Kidney (tissue), 14 donors: ENCODE measurements around the gene LRRTM3. TPM values are rescaled to one million over a fixed set of nuclear protein-coding genes. Genes with fewer than 3 reads are reported as not detected.

ENCODE experiments used
- DNase-seq, 5 donors: peaks; one replicate each; pipeline ENCODE4 v3.0.0-alpha.2; 2013 to 2020
- FAIRE-seq: peaks from 2 replicates; lab custom pipeline; 2012; peaks lifted over from hg19 to GRCh38; lab: Jason Lieb, UNC
- H3K27ac ChIP-seq, 2 donors: one replicate each; pipeline ENCODE4 v1.7.0; 2013; ENCODE audit warnings: low read depth in 2 of 2, low read length in 2 of 2, inconsistent platforms in 1 of 2
- H3K27me3 ChIP-seq: one replicate; pipeline ENCODE4 v1.7.1; 2013; ENCODE audit warnings: low read length, inconsistent platforms; ENCODE audit not compliant: control insufficient read depth, insufficient read depth
- H3K36me3 ChIP-seq, 3 donors: one replicate each; pipeline versions ENCODE4 v1.7.0 to v1.7.1; 2013; ENCODE audit warnings: low read length in 3 of 3, control low read depth in 1 of 3, inconsistent platforms in 1 of 3; ENCODE audit not compliant: insufficient read depth in 3 of 3, control insufficient read depth in 2 of 3
- H3K4me1 ChIP-seq, 3 donors: one replicate each; pipeline versions ENCODE4 v1.7.0 to v1.7.1; 2013; ENCODE audit warnings: low read length in 3 of 3, inconsistent platforms in 1 of 3, low read depth in 1 of 3; ENCODE audit not compliant: control insufficient read depth in 2 of 3, insufficient read depth in 2 of 3
- H3K4me3 ChIP-seq, 3 donors: one replicate each; pipeline versions ENCODE4 v1.7.0 to v1.8.1; 2013; ENCODE audit warnings: low read length in 3 of 3, control low read depth in 1 of 3, inconsistent platforms in 1 of 3
- H3K9ac ChIP-seq, 3 donors: one replicate each; pipeline versions ENCODE4 v1.7.0 to v1.7.1; 2013; ENCODE audit warnings: low read length in 3 of 3, control low read depth in 1 of 3, inconsistent platforms in 1 of 3
- H3K9me3 ChIP-seq, 3 donors: one replicate each; pipeline versions ENCODE4 v1.7.0 to v1.7.1; 2013; ENCODE audit warnings: low read length in 3 of 3, control low read depth in 1 of 3, inconsistent platforms in 1 of 3; ENCODE audit not compliant: control insufficient read depth in 2 of 3, insufficient read depth in 1 of 3
- intact Hi-C: fragments of 100-400 bp; cut with DNase I; formaldehyde crosslinking; loops from one replicate; pipeline ENCODE4 v1.11.1; 2022
- polyA plus RNA-seq: library from polyadenylated mRNA; stranded (reverse); fragments of 350-450 nt; fragmentation: Illumina TruSeq; extraction: RNeasy Lipid Tissue Mini Kit (QIAGEN cat#74804); gene quantifications from one replicate; pipeline ENCODE4 v1.2.3, GENCODE V29; 2014; ENCODE audit warnings: low read depth, low replicate concordance; ENCODE audit not compliant: insufficient read depth
- total RNA-seq: library from RNA; stranded (reverse); fragmentation: NEBNext Ultra II Directional; extraction: Animal tissue kit (Norgen Biotek cat#: 25700); gene quantifications from one replicate; pipeline ENCODE4 v1.2.1, GENCODE V29; 2021
- TF ChIP-seq, protein P1 (sequence below): IDR thresholded peaks from 3 replicates; pipeline ENCODE4 v1.5.1; 2012; ENCODE audit warnings: mild to moderate bottlenecking, moderate library complexity, borderline replicate concordance; ENCODE audit not compliant: insufficient read depth; ENCODE audit errors: extremely low read depth
- donor health status: control.
- donor health status: control.
- donor health status: control.
- donor health status: control.
- donor health status: control.
- donor health status: DM: yes; HTN: yes; CAD: no.
- donor health status: Normal renal cell carcinoma (clear cell type).

Gene LRRTM3
- total and polyA plus RNA-seq, 2 donors from 2014 or later: 0.22 TPM; not detected in 1

DNA sequence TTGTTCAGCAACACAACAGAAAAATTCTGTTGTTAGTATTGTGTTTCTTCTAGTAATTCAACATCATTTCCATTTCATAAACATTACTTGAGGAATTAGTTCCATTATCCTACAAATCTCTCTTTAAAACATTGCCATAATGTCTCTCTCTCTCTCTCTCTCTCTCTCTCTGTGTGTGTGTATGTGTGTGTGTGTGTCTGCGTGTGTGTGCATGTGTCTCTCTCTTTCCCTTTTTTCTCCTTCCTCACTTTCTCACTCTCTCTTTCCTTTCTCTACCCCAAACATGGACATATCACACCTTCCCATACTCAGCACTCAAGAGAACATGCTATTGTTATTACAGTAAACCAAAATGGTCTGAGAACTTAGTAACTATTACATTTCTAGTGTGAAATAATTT, 16.6 kb downstream of the LRRTM3 start:
- intact Hi-C loops: no loop called here
- no peaks in the 10 kb centered on the region for H3K36me3 ChIP-seq
- no peaks in the 10 kb centered on the region for H3K9me3 ChIP-seq
- H3K4me3 ChIP-seq: no peak overlapping the region
- H3K9ac ChIP-seq: no peak overlapping the region
- no peaks in the 10 kb centered on the region for H3K27me3 ChIP-seq
- H3K27ac ChIP-seq: no peak overlapping the region
- no peaks in the 10 kb centered on the region for H3K4me1 ChIP-seq
- FAIRE-seq (no peak), DNase-seq (no peak)
- TF ChIP-seq, protein P1, sequence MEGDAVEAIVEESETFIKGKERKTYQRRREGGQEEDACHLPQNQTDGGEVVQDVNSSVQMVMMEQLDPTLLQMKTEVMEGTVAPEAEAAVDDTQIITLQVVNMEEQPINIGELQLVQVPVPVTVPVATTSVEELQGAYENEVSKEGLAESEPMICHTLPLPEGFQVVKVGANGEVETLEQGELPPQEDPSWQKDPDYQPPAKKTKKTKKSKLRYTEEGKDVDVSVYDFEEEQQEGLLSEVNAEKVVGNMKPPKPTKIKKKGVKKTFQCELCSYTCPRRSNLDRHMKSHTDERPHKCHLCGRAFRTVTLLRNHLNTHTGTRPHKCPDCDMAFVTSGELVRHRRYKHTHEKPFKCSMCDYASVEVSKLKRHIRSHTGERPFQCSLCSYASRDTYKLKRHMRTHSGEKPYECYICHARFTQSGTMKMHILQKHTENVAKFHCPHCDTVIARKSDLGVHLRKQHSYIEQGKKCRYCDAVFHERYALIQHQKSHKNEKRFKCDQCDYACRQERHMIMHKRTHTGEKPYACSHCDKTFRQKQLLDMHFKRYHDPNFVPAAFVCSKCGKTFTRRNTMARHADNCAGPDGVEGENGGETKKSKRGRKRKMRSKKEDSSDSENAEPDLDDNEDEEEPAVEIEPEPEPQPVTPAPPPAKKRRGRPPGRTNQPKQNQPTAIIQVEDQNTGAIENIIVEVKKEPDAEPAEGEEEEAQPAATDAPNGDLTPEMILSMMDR: no peak

DNA sequence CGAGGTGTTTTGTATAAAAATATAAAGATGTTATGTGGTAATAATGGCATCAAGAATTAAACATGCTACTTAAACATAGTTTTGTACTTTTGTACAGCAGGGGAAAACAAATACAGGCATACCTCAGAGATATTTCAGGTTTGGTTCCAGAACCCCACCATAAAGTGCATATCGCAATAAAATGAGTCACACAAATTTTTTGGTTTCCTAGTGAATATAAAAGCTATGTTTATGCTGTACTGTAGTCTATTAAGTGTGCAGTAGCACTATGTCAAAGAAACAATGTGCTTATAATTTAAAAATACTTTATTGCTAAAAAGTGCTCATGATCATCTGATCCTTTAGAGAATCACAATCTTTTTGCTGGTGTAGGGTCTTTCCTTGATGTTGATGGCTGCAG, 17.8 kb downstream of the LRRTM3 start:
- FAIRE-seq (no peak), DNase-seq (no peak)
- no peaks in the 10 kb centered on the region for H3K27me3 ChIP-seq
- H3K4me3 ChIP-seq: no peak overlapping the region
- H3K27ac ChIP-seq: no peak overlapping the region
- no peaks in the 10 kb centered on the region for H3K4me1 ChIP-seq
- H3K9me3 ChIP-seq: no peaks in the 10 kb centered on the region
- no peak overlapping the region for H3K9ac ChIP-seq
- no peaks in the 10 kb centered on the region for H3K36me3 ChIP-seq
- intact Hi-C loops: no loop called here
- TF ChIP-seq, protein P1: no peak

- no peak for DNase-seq
- no peak for FAIRE-seq
- intact Hi-C loops: no loop called here
- Histone ChIP-seq H3K27me3 (no peaks in the 10 kb centered on the region), H3K9ac (no peak overlapping the region), H3K27ac (no peak overlapping the region), H3K9me3 (no peaks in the 10 kb centered on the region), H3K4me3 (no peak overlapping the region), H3K4me1 (no peaks in the 10 kb centered on the region), H3K36me3 (no peaks in the 10 kb centered on the region)
- TF ChIP-seq, protein P1: no peak
Observed at GRCh38 chr10:66951896-66952295, 26.1 kb downstream of the LRRTM3 start.

DNA sequence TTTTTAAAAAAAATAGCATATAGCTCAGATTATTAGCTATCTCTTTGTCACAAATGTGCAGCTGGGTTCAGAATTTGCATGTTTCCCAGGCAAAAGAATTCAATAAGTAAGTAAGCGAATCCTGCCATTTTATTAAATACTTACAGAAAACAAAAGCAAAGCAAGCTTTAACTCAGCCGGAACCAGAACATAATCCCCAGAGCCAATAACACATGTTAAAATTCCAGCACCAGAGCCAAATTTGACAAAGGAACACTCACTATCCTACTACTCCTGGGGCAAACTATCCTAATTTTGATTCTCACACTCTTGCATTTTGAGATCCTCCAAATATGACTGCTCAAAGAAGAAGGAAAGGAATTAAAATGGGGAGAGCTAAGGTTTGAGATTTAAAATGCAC, 32.6 kb downstream of the LRRTM3 start:
- H3K27me3 ChIP-seq: no peaks in the 10 kb centered on the region
- H3K4me1 ChIP-seq: no peaks in the 10 kb centered on the region
- intact Hi-C loops: no loop called here
- FAIRE-seq (no peak), DNase-seq (no peak)
- H3K9me3 ChIP-seq: no peaks in the 10 kb centered on the region
- H3K27ac ChIP-seq: no peak overlapping the region
- no peak overlapping the region for H3K9ac ChIP-seq
- H3K36me3 ChIP-seq: no peaks in the 10 kb centered on the region
- TF ChIP-seq, protein P1: no peak
- H3K4me3 ChIP-seq: no peak overlapping the region
